Measurements from ENCODE around the gene TRAPPC3.
A peak's percentile ranks its signal among the peaks of the same experiment; 100 is the strongest.

The TRAPPC3 gene

GRCh38 chr1:36097693-36098585, 51.3 kb downstream of the TRAPPC3 start:
- no peak for DNase-seq

GRCh38 chr1:36096500-36097432, 52.5 kb downstream of the TRAPPC3 start:
- DNase-seq: no peak

- DNase-seq: no peak
Measured at GRCh38 chr1:36095760-36096405, 53.4 kb downstream of the TRAPPC3 start.

GRCh38 chr1:36094621-36095061, 54.6 kb downstream of the TRAPPC3 start:
- DNase-seq: no peak

GRCh38 chr1:36093929-36094328, 55.4 kb downstream of the TRAPPC3 start:
- DNase-seq: no peak

GRCh38 chr1:36093226-36093625, 56.1 kb downstream of the TRAPPC3 start:
- no peak for DNase-seq

- DNase-seq: no peak
Measured at GRCh38 chr1:36092798-36093185, 56.5 kb downstream of the TRAPPC3 start.

- no peak for DNase-seq
Measured at GRCh38 chr1:36092166-36092797, 57.0 kb downstream of the TRAPPC3 start.

GRCh38 chr1:36091698-36092097, 57.6 kb downstream of the TRAPPC3 start:
- DNase-seq: no peak

GRCh38 chr1:36091141-36091540, 58.1 kb downstream of the TRAPPC3 start:
- DNase-seq: no peak

GRCh38 chr1:36089393-36090121, 59.7 kb downstream of the TRAPPC3 start:
- DNase-seq: no peak

GRCh38 chr1:36088577-36089392, 60.5 kb downstream of the TRAPPC3 start, which contains the start of gene ADPRS:
TSS of gene ADPRS (plus strand) at chr1:36088892. CDS start at chr1:36088905, 13 bp downstream.
- DNase-seq: peak; percentile 90

- no peak for DNase-seq
Measured at GRCh38 chr1:36088265-36088576, 61.1 kb downstream of the TRAPPC3 start.

GRCh38 chr1:36087233-36088123, 61.8 kb downstream of the TRAPPC3 start:
- no peak for DNase-seq

Data from COR-L47 (cell line).